22Rv1 (cell line): ENCODE results near the gene GABBR1.

Source experiments
- H3K27ac ChIP-seq: fragments of 450-650 bp; 2 replicates; pipeline ENCODE4 v1.5.1; 2017
- ZFX ChIP-seq: fragments of 450-650 bp; IDR thresholded peaks from 2 replicates; pipeline ENCODE4 v1.6.1; 2017; ENCODE audit warnings: antibody characterized with exemption, borderline replicate concordance
- TF ChIP-seq, protein P1 (sequence below): fragments of 450-650 bp; IDR thresholded peaks from 2 replicates; pipeline ENCODE4 v1.5.1; 2017; ENCODE audit warnings: mild to moderate bottlenecking

The GABBR1 gene

GRCh38 chr6:29652198-29652584, 19.2 kb upstream of the GABBR1 start:
- H3K27ac ChIP-seq, result no peak overlapping the region
- TF ChIP-seq, protein P1, sequence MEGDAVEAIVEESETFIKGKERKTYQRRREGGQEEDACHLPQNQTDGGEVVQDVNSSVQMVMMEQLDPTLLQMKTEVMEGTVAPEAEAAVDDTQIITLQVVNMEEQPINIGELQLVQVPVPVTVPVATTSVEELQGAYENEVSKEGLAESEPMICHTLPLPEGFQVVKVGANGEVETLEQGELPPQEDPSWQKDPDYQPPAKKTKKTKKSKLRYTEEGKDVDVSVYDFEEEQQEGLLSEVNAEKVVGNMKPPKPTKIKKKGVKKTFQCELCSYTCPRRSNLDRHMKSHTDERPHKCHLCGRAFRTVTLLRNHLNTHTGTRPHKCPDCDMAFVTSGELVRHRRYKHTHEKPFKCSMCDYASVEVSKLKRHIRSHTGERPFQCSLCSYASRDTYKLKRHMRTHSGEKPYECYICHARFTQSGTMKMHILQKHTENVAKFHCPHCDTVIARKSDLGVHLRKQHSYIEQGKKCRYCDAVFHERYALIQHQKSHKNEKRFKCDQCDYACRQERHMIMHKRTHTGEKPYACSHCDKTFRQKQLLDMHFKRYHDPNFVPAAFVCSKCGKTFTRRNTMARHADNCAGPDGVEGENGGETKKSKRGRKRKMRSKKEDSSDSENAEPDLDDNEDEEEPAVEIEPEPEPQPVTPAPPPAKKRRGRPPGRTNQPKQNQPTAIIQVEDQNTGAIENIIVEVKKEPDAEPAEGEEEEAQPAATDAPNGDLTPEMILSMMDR, result no peak
- TF ChIP-seq ZFX, result no peak

DNA sequence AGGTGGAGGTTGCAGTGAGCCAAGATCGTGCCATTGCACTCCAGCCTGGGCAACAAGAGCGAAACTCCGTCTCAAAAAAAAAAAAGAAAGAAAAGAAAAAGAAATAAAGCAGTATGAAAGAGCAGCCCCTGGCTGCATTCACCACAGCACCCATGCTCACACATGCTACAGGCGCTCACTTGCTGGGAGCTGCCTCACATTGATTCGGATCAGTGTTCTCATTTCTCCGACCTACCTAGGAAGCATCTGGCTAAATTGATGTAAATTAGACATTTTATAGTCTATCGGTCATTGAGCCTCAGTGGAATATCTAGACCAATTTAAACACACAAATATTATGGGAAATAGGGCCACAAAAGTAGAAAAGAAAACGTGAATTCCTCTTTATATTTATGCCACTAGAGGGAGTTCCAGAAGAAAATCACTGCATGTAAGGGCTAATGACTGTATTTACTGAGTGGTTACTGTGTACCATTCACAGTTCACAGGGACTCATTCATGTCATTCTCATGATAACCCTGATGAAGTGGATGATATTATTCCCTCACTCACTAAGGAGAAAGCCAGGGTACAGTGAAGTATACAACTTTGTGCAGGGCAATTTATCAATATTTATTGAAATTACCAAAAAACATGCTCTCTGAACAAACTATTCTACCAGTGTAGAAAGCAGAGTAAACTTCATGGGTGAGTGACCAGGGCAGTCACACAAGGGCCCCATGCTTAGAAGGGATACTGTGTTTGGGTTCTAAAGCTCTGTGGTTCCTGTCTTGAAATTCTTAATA, 18.6 kb upstream of the GABBR1 start:
- no peak for TF ChIP-seq ZFX
- TF ChIP-seq, protein P1, result peak; percentile 81
- no peak overlapping the region for H3K27ac ChIP-seq

DNA sequence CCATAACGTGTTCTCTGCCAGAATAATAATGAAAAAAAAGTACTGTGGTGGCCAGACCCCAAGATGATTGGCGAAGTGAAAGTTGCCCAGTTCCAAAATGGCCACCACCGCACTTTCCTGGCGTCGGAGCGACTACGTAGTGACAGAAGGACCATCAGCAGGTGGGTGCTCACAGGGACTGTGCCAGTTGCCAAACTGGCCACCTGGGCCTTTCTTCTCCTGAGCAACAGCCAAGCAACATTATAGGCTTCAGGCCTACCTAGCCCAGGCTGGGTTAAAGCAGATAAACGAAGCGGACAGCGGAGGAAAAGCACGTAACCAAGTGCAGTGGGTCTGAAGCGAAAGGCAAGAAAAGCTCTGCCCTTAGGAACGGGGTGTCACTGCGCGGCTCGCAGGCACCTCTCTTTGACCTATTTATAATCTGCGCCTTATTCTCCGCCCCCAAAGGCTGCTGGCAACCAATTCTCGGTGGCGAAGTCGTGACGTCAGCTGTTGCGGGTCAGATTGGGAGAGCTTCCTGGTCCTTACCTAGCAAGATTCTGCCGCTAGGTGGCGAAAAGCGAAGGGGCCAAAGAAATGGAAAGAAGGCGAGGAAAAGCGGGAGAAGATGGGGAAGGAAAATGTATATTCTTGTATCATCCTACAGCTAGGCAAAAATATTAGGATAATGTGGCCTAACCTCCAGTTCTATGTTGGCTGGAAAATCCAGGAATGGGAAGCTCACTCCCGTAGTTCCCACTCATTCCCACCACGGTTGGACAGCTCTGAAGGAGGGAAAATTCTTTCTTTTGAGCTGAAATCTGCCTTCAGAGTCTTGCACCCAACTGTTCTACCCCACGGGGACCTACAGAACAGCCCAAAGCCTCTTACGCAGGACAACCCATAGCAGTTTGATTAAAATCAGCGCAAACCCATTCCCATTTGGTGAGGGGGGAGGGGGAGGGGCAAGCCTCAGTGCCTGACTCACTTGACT, 17.0 kb upstream of the GABBR1 start:
- H3K27ac ChIP-seq, result no peak overlapping the region
- TF ChIP-seq, protein P1, result peak; percentile 94
- no peak for TF ChIP-seq ZFX

GRCh38 chr6:29647927-29648642, 15.1 kb upstream of the GABBR1 start:
- no peak for TF ChIP-seq ZFX
- TF ChIP-seq, protein P1, result peak; percentile 65
- H3K27ac ChIP-seq, result no peak overlapping the region

GRCh38 chr6:29641430-29642148, 8.6 kb upstream of the GABBR1 start:
- H3K27ac ChIP-seq, result no peak overlapping the region
- TF ChIP-seq, protein P1, result no peak
- no peak for TF ChIP-seq ZFX

- TF ChIP-seq ZFX, result no peak
- TF ChIP-seq, protein P1, result no peak
Observed at GRCh38 chr6:29637247-29637646, 4.3 kb upstream of the GABBR1 start.

More at GRCh38 chr6:29637247-29637646, 4.3 kb upstream of the GABBR1 start:
- H3K27ac ChIP-seq, result no peak overlapping the region
